Kidney tubule cell (primary cell): ENCODE measurements around the gene MGST2.

ENCODE experiments used
- DNase-seq: peaks from one replicate; pipeline ENCODE4 v3.0.0-alpha.2; 2018; ENCODE audit warnings: low spot score

Gene MGST2

GRCh38 chr4:139643042-139643895 lies 22.4 kb upstream of the MGST2 start:
- no peak for DNase-seq

GRCh38 chr4:139645458-139645857 lies 20.2 kb upstream of the MGST2 start:
- DNase-seq: peak; percentile 49

- no peak for DNase-seq
These were observed 18.4 kb upstream of the MGST2 start for GRCh38 chr4:139647184-139647583.

GRCh38 chr4:139647952-139648351 lies 17.7 kb upstream of the MGST2 start:
- no peak for DNase-seq

- peak; percentile 79 for DNase-seq
These were observed 14.1 kb upstream of the MGST2 start for GRCh38 chr4:139651282-139652194.

DNA sequence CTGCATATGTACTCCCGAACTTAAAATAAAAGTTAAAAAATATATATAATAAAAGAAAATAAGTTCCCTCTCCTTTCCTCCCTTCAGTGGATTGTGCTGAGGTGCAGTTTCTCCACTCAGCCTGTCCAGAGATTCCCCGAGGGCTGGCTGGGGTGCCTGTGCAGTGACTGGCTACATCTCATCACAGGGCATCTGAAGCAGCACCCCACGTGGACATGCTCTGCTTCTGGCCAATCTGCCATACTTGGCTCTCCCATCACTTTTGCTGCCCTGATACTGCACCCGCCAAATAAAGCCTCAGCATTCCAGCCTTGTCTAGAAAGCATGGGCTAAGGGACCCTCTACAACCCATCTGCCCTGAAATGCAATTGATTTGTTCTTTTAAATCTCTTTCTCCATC lies 11.1 kb upstream of the MGST2 start:
- no peak for DNase-seq

DNA sequence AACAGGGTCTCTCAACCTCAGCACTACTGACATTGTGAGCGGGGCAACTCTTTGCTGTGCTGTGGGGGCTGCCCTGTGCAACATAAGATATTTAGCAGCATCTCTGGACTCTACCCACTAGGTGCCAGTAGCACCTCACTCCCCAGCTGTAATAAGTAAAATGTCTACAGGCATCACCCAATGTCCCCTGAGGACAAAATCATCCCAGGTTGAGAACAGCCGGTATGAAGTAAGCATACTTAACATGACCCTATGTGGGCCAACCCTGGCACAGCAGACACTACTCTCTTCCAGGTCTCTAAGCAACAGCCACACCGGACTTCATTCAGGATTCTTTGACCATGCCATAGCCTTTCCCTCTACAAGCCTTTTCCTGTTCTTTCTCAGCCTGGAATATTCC lies 10.5 kb upstream of the MGST2 start:
- DNase-seq: peak; percentile 33

- DNase-seq: peak; percentile 81
These were observed 8.8 kb upstream of the MGST2 start for GRCh38 chr4:139656614-139657486.

DNA sequence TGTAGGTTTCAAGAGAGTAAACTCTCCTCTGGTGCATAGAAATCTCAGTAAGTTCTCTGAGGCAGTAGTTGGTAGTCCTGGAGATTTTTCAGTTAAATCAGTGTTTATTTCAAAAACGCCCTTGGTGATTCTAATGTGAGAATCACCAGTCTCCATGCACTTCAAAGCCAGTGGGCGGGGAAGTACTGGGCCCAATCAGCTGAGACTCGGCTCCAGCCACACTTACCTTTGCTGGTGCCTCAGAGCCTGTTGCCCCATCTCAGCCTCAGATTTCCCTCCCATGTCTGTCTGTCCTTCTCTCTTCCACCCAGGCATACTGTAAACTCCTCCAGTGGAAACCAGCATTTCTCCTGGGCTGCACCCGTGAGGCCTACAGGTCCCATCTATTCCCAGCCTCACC lies 7.4 kb upstream of the MGST2 start:
- no peak for DNase-seq

- no peak for DNase-seq
These were observed 6.8 kb upstream of the MGST2 start for GRCh38 chr4:139658586-139659382.

GRCh38 chr4:139659735-139660424 lies 5.7 kb upstream of the MGST2 start:
- DNase-seq: no peak

GRCh38 chr4:139660568-139661043 lies 5.0 kb upstream of the MGST2 start:
- no peak for DNase-seq

- DNase-seq: no peak
These were observed 2.0 kb upstream of the MGST2 start for GRCh38 chr4:139663561-139664138.

GRCh38 chr4:139664442-139664841 lies 1.2 kb upstream of the MGST2 start:
- no peak for DNase-seq

DNA sequence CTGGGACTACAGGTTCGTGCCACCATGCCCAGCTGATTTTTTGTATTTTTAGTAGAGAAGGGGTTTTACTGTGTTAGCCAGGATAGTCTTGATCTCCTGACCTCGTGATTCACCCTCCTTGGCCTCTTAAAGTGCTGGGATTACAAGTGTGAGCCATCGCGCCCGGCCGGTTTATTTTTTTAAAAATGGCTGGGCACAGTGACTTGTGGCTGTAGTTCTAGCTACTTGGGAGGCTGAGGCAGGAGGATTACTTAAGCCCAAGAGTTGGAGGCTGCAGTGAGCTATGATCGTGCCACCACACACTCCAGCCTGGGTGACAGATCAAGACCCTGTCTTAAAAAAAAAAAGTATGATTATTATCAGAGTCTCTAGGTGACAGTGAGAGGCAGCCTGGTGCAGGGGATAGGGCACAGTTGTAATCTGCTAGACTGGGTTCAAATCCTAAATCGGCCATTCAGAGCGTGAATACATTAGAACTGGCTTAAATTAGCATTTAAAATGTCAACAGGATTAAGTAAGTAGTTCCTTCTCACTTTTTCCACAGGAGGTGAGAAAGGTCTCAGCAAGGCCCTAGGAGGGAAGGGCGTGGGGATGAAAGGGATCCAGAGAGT lies 435 bp upstream of the MGST2 start:
- no peak for DNase-seq

DNA sequence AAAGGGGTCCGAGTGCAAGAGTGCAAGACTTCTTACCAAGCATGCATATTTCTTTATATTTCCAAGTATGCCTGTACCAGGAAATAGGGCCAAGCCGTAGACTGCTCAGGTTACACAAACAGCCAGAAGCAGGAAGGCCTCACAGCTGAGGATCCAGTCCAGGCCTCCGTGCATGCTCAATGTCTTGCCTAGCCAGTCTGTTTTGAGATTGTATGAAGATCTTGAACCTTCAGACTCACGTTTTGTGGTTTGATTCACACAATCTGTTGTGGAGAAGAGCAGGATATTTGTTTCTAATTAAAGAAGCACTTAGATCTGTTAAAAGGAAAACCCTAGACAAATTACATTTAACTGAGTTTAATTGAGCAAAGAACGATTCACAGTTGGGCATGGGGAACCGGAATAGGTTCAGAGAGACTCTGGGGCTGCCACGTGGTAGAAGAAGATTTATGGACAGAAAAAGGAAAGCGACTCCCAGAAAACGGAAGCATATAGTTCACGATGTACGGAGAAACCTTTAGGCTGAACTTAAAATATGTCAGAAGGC lies 1.2 kb downstream of the MGST2 start:
- DNase-seq: peak; percentile 78

DNA sequence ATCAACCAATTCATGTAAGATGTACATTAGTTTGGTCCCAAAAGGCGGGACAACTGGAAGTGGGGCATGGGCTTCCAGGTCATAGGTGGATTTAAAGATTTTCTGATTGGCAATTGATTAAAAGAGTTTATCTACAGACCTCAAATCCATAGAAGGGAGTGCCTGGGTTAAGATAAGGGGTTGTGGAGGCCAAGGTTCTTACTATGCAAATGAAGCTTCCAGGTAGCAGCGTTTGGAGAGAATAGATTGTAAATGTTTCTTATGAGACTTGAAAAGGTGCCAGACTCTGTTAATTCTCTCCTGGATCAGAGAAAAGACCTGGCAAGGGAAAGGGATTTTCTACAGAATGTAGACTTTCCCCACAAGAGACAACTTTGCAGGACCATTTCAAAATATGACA lies 2.4 kb downstream of the MGST2 start:
- no peak for DNase-seq

DNA sequence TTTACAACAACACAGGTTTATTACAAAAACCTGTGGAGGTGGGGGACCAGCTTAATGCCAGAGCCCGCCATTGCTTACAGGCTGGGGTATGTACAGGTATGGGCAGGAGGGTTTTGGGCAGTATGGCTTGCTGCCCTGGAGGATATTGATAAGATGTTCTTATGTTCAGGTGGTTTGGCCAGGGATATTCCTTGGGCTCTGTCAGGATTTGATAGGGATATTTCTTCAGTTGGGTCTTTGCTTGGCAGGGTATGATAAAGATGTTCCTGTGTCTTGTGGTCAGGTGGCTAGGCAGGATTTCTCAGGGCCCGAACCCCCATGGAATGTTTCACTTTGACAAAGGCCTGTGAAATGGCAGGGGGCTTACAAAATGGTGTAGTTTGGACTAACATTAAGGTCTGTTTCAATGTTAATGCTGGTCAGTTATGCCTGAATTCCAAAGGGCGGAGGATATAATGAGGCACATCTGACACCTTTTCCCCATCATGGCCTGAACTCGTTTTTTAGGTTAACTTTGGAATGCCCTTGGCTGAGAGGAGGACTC lies 3.1 kb downstream of the MGST2 start:
- DNase-seq: no peak

- DNase-seq: no peak
These were observed 3.7 kb downstream of the MGST2 start for GRCh38 chr4:139669335-139669734.
